Neuron (in vitro differentiated cells): Measurements from ENCODE around the gene ADGRV1.

Experiments
- H2AFZ ChIP-seq: one replicate; pipeline ENCODE4 v1.6.1; 2013; ENCODE audit warnings: low read depth, mild to moderate bottlenecking, inconsistent platforms, low read length, moderate library complexity
- H3K27me3 ChIP-seq: one replicate; pipeline ENCODE4 v1.6.1; 2013; ENCODE audit warnings: low read length; ENCODE audit not compliant: insufficient read depth
- H3K36me3 ChIP-seq: one replicate; pipeline ENCODE4 v1.6.1; 2013; ENCODE audit warnings: low read length; ENCODE audit not compliant: insufficient read depth
- H3K4me1 ChIP-seq: one replicate; pipeline ENCODE4 v1.6.1; 2013; ENCODE audit warnings: low read length; ENCODE audit not compliant: insufficient read depth
- H3K4me3 ChIP-seq: 2 replicates; pipeline ENCODE4 v1.5.1; 2013; ENCODE audit warnings: mild to moderate bottlenecking, low read length, moderate library complexity
- H3K9me3 ChIP-seq: one replicate; pipeline ENCODE4 v1.6.1; 2013; ENCODE audit warnings: low read length

The ADGRV1 gene

GRCh38 chr5:90885180-90885868 lies 326.7 kb downstream of the ADGRV1 start:
- no peaks in the 10 kb centered on the region for H3K4me1 ChIP-seq
- no peak overlapping the region for H2AFZ ChIP-seq
- no peaks in the 10 kb centered on the region for H3K9me3 ChIP-seq
- peaks cover 11% of the 10 kb centered on the region for H3K36me3 ChIP-seq
- no peak overlapping the region for H3K4me3 ChIP-seq
- no peaks in the 10 kb centered on the region for H3K27me3 ChIP-seq

GRCh38 chr5:90886381-90886780 lies 327.8 kb downstream of the ADGRV1 start:
- no peak overlapping the region for H3K4me3 ChIP-seq
- no peaks in the 10 kb centered on the region for H3K4me1 ChIP-seq
- no peak overlapping the region for H2AFZ ChIP-seq
- no peaks in the 10 kb centered on the region for H3K27me3 ChIP-seq
- H3K36me3 ChIP-seq, result peaks cover 3% of the 10 kb centered on the region
- no peaks in the 10 kb centered on the region for H3K9me3 ChIP-seq

DNA sequence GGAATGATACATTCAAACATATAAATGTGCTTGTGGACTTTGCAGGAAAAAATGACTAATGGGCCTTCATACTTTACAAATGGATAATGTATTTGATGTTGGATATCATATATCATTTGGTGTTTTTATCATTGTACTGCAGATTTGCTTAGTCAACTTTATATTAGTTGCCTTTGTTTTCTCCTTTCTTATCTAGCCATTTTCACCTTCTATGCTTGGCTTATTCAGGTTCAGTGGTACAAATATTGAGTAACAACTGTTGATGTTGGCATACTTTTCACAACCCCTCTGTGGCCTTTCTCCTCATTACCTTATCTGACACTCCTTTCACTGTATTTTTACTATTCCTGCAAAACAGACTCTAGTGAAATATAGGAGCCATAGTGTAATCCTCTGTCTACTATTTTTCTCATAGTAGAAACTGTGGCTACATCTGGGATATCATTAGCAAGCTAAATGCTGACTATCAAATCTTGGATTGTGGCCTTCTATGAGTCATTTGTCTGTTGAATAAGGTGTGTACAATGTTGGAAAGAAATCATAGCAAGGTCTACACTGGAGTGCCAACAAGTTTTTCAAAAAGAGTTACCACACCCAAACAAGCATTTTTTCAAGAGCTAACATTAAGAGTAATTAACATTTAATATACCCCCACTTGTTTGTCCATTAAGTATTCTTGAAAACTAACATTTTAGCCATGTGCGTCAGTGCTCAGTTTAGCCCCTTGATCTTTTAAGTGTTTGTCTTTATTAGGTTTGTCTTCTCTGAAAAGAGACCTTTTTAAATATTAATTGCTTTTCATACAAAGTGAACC lies 330.1 kb downstream of the ADGRV1 start:
- no peak overlapping the region for H3K4me3 ChIP-seq
- no peak overlapping the region for H2AFZ ChIP-seq
- H3K9me3 ChIP-seq, result no peaks in the 10 kb centered on the region
- no peaks in the 10 kb centered on the region for H3K4me1 ChIP-seq
- no peaks in the 10 kb centered on the region for H3K27me3 ChIP-seq
- H3K36me3 ChIP-seq, result no peaks in the 10 kb centered on the region

DNA sequence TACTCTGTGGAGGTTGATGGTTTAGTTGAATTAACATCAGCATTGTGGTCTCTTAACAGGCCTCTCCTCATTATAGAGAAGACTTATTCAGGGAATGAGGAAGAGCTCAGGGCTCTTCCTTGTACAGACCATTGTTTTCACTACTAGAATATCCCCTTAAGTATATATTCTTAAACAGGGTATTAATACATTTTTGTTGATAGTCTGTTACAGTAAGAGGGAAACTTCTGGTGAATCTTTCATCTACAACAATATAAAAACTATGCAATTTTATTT lies 330.7 kb downstream of the ADGRV1 start:
- Histone ChIP-seq H3K9me3 (no peaks in the 10 kb centered on the region), H3K36me3 (peaks cover under 1% of the 10 kb centered on the region), H2AFZ (no peak overlapping the region), H3K4me3 (no peak overlapping the region), H3K4me1 (no peaks in the 10 kb centered on the region), H3K27me3 (no peaks in the 10 kb centered on the region)

GRCh38 chr5:90890180-90890579 lies 331.6 kb downstream of the ADGRV1 start:
- H3K4me3 ChIP-seq, result no peak overlapping the region
- H3K4me1 ChIP-seq, result no peaks in the 10 kb centered on the region
- no peaks in the 10 kb centered on the region for H3K27me3 ChIP-seq
- H3K36me3 ChIP-seq, result peaks cover 10% of the 10 kb centered on the region
- H3K9me3 ChIP-seq, result no peaks in the 10 kb centered on the region
- no peak overlapping the region for H2AFZ ChIP-seq

- no peaks in the 10 kb centered on the region for H3K4me1 ChIP-seq
- no peak overlapping the region for H3K4me3 ChIP-seq
- H3K27me3 ChIP-seq, result no peaks in the 10 kb centered on the region
- peaks cover 23% of the 10 kb centered on the region for H3K36me3 ChIP-seq
- no peaks in the 10 kb centered on the region for H3K9me3 ChIP-seq
- H2AFZ ChIP-seq, result no peak overlapping the region
Measured at GRCh38 chr5:90894866-90895420, 336.3 kb downstream of the ADGRV1 start.

DNA sequence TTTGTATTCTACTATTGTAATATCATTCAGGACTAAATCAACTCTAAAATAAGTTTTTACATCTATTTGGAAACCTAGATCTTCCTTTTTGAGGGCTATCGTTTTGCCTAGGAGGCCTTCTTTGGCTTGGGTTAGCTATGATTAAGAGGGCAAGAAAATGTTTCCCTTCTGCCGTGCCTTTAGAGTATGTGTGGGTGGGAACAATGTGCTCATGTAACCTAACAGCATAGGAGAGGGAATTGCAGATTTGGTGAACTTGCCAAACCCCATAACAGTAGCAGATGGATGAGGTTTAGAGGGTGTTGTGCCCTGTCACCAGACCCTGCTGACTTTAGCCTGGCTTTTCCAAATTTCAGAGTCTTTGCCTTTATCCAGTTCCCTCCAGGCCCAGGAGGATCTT lies 339.0 kb downstream of the ADGRV1 start:
- H3K36me3 ChIP-seq, result peaks cover 23% of the 10 kb centered on the region
- H3K27me3 ChIP-seq, result no peaks in the 10 kb centered on the region
- H3K4me1 ChIP-seq, result no peaks in the 10 kb centered on the region
- no peaks in the 10 kb centered on the region for H3K9me3 ChIP-seq
- no peak overlapping the region for H2AFZ ChIP-seq
- H3K4me3 ChIP-seq, result no peak overlapping the region

DNA sequence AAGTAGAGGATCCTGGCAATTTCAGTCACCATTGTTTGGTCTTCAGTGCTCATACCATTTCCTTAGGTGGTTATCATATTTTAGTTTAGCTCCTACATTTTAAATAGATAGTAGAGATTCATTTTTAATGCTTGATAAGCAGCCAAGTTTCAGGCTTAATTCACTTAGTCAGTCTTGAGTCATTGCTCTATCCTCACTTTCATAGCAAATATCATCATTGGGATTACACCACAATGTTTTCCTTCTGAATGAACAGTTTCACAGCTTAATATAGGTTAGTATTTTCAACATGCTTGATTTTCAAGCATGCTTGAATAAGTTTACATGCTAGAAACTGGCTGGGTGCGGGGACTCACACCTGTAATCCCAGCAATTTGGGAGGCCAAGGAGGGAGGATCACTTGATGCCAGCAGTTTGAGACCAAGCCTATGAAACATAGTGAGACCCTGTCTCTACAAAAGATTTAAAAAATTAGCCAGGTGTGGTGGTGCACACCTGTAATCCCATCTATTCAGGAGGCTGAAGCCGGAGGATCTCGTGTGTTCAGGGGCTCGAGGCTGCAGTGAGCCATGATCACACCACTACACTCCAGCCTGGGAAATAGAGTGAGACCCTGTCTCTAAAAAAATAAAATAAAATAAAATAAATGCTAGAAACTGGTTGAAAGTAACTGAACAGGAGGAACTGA lies 339.9 kb downstream of the ADGRV1 start:
- H3K9me3 ChIP-seq, result no peaks in the 10 kb centered on the region
- peaks cover 23% of the 10 kb centered on the region for H3K36me3 ChIP-seq
- no peak overlapping the region for H3K4me3 ChIP-seq
- no peaks in the 10 kb centered on the region for H3K27me3 ChIP-seq
- H2AFZ ChIP-seq, result no peak overlapping the region
- no peaks in the 10 kb centered on the region for H3K4me1 ChIP-seq

- Histone ChIP-seq H3K4me1 (no peaks in the 10 kb centered on the region), H3K36me3 (peaks cover 23% of the 10 kb centered on the region), H2AFZ (no peak overlapping the region), H3K27me3 (no peaks in the 10 kb centered on the region), H3K9me3 (no peaks in the 10 kb centered on the region), H3K4me3 (no peak overlapping the region)
Measured at GRCh38 chr5:90899014-90899604, 340.5 kb downstream of the ADGRV1 start.

DNA sequence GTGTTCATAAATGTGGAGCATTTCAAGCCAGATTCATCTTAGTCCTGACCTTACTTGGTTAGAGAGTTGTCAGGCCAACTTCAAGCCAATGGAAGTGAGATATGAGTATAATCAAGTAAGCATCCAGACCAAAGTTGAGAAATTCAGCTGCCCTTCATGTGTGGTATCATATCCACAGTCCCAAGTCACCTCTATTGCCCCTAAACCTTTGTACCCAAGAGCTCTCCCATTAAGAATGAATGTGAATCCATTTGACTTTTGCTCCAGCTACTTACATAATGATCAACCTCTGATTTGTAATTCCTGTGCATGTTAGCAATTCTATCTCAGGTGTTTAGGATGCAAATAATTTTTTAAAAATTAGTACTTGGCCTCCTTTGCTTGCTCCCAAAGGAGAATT lies 342.7 kb downstream of the ADGRV1 start:
- no peaks in the 10 kb centered on the region for H3K9me3 ChIP-seq
- peaks cover 8% of the 10 kb centered on the region for H3K36me3 ChIP-seq
- H3K4me1 ChIP-seq, result no peaks in the 10 kb centered on the region
- H2AFZ ChIP-seq, result no peak overlapping the region
- no peaks in the 10 kb centered on the region for H3K27me3 ChIP-seq
- H3K4me3 ChIP-seq, result no peak overlapping the region

GRCh38 chr5:90902170-90902569 lies 343.6 kb downstream of the ADGRV1 start:
- Histone ChIP-seq H3K27me3 (no peaks in the 10 kb centered on the region), H3K4me1 (no peaks in the 10 kb centered on the region), H3K4me3 (no peak overlapping the region), H3K9me3 (no peaks in the 10 kb centered on the region), H3K36me3 (peaks cover 8% of the 10 kb centered on the region), H2AFZ (no peak overlapping the region)

DNA sequence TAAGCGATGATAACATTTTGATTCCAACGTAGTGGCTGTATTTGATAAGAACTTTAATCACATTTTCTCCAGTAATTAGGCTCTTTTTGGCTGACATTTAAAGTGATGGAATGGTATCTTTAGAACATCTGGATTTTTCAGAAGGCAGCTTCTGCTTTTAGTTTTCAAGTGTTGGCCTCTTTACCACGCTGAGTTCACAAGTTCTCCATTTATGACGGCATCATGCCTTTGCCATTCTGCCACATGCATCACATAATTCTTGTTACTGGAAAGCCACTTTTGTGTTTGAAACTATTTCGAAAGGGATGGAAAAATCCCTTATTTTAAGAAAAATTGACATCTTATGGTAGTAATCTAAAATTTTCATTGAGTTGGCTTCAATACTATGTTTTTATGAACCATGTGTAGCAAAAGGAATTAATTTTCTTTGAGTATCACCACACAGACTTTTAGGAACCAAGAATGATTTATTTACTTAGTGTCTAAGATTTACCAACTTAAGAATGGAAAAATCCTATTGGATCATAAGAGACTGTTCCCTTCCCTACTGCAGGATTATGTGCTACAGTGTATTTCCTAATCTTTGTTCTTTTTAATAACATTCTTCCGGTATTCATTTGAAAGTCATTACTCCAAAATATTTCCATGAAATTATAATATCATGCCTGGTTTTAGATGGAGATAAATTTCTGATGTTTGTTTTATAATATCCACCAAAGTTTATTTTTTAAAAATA lies 344.2 kb downstream of the ADGRV1 start:
- Histone ChIP-seq H2AFZ (no peak overlapping the region), H3K27me3 (no peaks in the 10 kb centered on the region), H3K4me1 (no peaks in the 10 kb centered on the region), H3K9me3 (no peaks in the 10 kb centered on the region), H3K36me3 (peaks cover 8% of the 10 kb centered on the region), H3K4me3 (no peak overlapping the region)
